PC-9 (cell line): Measurements from ENCODE around the gene SPATA12. TPM values are rescaled to one million over a fixed set of nuclear protein-coding genes. Genes with fewer than 3 reads are reported as not detected.

Experiments used
- BruUV-seq: library from RNA; stranded (reverse); fragments of 400-500 nt; replicated peaks from 2 replicates; lab custom pipeline; 2021; lab: Mats Ljungman, UMichigan
- CTCF ChIA-PET: fragments of 300-600 bp; sonication (Branson Sonifier 250); formaldehyde crosslinking; loops from one replicate; lab custom pipeline; 2022; ENCODE audit warnings: antibody characterized with exemption; lab: Charles Lee
- POLR2A ChIA-PET: fragments of 300-600 bp; sonication (Branson Sonifier 250); formaldehyde crosslinking; loops from one replicate; lab custom pipeline; 2022; ENCODE audit warnings: antibody characterized with exemption; ENCODE audit not compliant: unreplicated experiment; lab: Charles Lee
- DNase-seq, 2 experiments: peaks; one replicate each; pipeline versions ENCODE4 v3.0.0 to v3.0.0-alpha.2; 2015 to 2022; ENCODE audit warnings: mixed read lengths in 1 of 2
- H2AFZ ChIP-seq: fragments of 200-600 bp; sonication (generic); 2 replicates; pipeline ENCODE4 v1.8.1; 2017; ENCODE audit warnings: antibody characterized with exemption
- H3F3A ChIP-seq: fragments of 200-600 bp; sonication (generic); 2 replicates; pipeline ENCODE4 v1.8.1; 2017; ENCODE audit warnings: antibody characterized with exemption, mild to moderate bottlenecking, low read depth; ENCODE audit not compliant: insufficient read depth
- H3K27ac ChIP-seq: fragments of 200-600 bp; sonication (generic); 2 replicates; pipeline ENCODE4 v1.6.1; 2016; ENCODE audit warnings: mixed run types
- H3K27me3 ChIP-seq: fragments of 200-600 bp; sonication (generic); 2 replicates; pipeline ENCODE4 v1.6.1; 2016; ENCODE audit warnings: low read depth, mixed run types; ENCODE audit not compliant: insufficient read depth
- H3K36me3 ChIP-seq: fragments of 200-600 bp; sonication (generic); 2 replicates; pipeline ENCODE4 v1.6.1; 2016; ENCODE audit warnings: low read depth, mixed run types
- H3K4me1 ChIP-seq: fragments of 200-600 bp; sonication (generic); replicated peaks from 2 replicates; pipeline ENCODE4 v1.6.1; 2016; ENCODE audit warnings: mixed run types; ENCODE audit not compliant: insufficient read depth
- H3K4me2 ChIP-seq: fragments of 200-600 bp; sonication (generic); 2 replicates; pipeline ENCODE4 v1.6.1; 2017; ENCODE audit warnings: mixed run types
- H3K4me3 ChIP-seq: fragments of 200-600 bp; sonication (generic); 2 replicates; pipeline ENCODE4 v1.6.1; 2016; ENCODE audit warnings: mixed run types
- H3K79me2 ChIP-seq: fragments of 200-600 bp; sonication (generic); 2 replicates; pipeline ENCODE4 v1.6.1; 2017; ENCODE audit warnings: low read depth, mixed run types
- H3K9me2 ChIP-seq: fragments of 200-600 bp; sonication (generic); 2 replicates; pipeline ENCODE4 v1.8.1; 2017; ENCODE audit warnings: mild to moderate bottlenecking; ENCODE audit not compliant: insufficient read depth
- H3K9me3 ChIP-seq: fragments of 200-600 bp; sonication (generic); 2 replicates; pipeline ENCODE4 v1.8.1; 2016; ENCODE audit warnings: low read depth; ENCODE audit not compliant: insufficient read depth
- H4K20me1 ChIP-seq: fragments of 200-600 bp; sonication (generic); 2 replicates; pipeline ENCODE4 v1.8.1; 2017; ENCODE audit not compliant: insufficient read depth
- CTCF ChIP-seq: fragments of 200-600 bp; sonication (generic); conservative IDR thresholded peaks from 2 replicates; pipeline ENCODE4 v1.6.1; 2017; ENCODE audit warnings: mixed run types, antibody characterized with exemption, mild to moderate bottlenecking, moderate library complexity
- EZH2 ChIP-seq: fragments of 200-600 bp; sonication (generic); IDR thresholded peaks from 2 replicates; pipeline ENCODE4 v1.8.0; 2017; ENCODE audit warnings: antibody characterized with exemption, low read depth
- intact Hi-C: fragments of 100-400 bp; cut with micrococcal nuclease; formaldehyde crosslinking; loops from one replicate; pipeline ENCODE4 v1.10.0; 2022; ENCODE audit not compliant: unreplicated experiment
- total RNA-seq: library from RNA; stranded (reverse); gene quantifications from 2 replicates; pipeline ENCODE4 v1.2.3, GENCODE V29; 2021

The SPATA12 gene
- total RNA-seq, 1 experiment from 2014 or later: 0.57 TPM

DNA sequence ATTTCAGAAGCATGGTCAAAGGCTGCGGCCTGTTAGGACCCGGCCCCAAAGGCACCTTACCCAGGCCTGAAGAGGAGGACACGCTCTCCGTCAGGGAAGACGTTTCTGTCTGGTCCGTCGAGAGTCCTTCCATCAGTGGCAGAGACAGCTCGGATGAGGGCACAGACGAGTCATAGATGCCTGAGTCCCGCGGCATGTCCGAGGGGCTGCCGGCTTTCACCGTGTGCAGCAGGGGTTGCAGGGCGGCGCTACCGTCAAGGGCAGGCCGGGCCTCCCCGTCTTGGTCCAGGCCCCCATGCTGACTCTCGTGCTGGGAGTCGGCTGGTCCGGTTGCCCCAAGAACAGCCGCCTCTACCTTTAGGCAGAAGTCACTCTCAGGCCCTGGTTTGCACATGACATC lies 37.1 kb downstream of the SPATA12 start:
- CTCF ChIA-PET: no interaction called here
- H3K9me3 ChIP-seq: no peaks in the 10 kb centered on the region
- no peak overlapping the region for H3K27ac ChIP-seq
- no peak for TF ChIP-seq EZH2
- no peak for TF ChIP-seq CTCF
- DNase-seq: no peak
- H3K36me3 ChIP-seq: no peaks in the 10 kb centered on the region
- no peaks in the 10 kb centered on the region for H4K20me1 ChIP-seq
- POLR2A ChIA-PET: no interaction called here
- no TSS peak for BruUV-seq
- no peaks in the 10 kb centered on the region for H3K79me2 ChIP-seq
- intact Hi-C loops: no loop called here
- no peak overlapping the region for H3K4me3 ChIP-seq
- no peaks in the 10 kb centered on the region for H3K9me2 ChIP-seq
- no peak overlapping the region for H2AFZ ChIP-seq
- peaks cover 20% of the 10 kb centered on the region for H3K4me1 ChIP-seq
- no peak overlapping the region for H3K4me2 ChIP-seq
- H3K27me3 ChIP-seq: no peaks in the 10 kb centered on the region
- H3F3A ChIP-seq: peaks cover 8% of the 10 kb centered on the region; the same call in 1 of the 2 replicates

DNA sequence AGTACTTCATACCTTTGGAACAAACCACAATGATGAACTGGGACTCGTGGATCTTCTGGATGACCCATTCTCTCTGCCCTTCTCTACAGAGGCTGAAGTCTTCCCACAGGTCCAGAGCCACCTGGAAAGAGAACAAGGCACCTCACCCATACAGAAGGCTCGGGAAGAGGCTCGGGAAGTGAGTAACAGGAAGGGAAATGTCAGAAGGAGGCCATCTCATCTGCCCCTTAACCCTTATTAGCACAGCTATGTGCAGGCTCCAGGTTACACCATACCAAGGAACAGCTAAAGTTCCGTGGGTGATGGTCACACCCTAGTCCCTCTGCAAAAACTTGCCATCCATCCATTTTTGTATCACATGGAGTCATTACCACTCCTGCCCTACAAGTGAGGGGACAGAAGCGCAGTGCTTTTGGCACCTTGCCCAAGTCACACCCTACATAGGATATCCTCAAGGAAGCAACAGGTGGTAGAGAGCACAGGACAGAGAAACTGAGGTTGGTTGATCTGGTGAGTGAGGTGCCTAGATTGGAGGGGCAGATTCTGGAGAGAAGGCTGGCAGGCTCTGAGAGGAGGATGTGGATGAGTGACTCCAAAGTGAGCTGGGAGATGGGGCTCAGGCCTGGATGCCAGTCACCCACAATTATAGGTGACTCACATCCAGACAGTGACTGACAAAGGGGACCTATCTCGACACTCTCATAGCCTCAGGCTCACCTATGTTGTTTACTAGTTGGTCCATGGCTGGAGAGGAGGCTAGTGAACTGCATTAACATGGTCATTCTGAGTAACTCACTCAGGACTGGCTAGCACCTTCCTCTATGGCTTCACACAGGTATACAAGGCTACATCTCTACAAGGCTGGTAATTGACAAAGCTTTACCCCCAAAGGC lies 38.2 kb downstream of the SPATA12 start:
- no peak overlapping the region for H3K4me3 ChIP-seq
- no peaks in the 10 kb centered on the region for H3K27me3 ChIP-seq
- no peak for TF ChIP-seq CTCF
- TF ChIP-seq EZH2: no peak
- DNase-seq: peak; percentile 14 to 74
- no peak overlapping the region for H2AFZ ChIP-seq
- H3K9me3 ChIP-seq: no peaks in the 10 kb centered on the region
- no peaks in the 10 kb centered on the region for H3K36me3 ChIP-seq
- H4K20me1 ChIP-seq: no peaks in the 10 kb centered on the region
- peak overlapping the region; percentile 50 for H3K4me2 ChIP-seq
- BruUV-seq: no TSS peak
- no peaks in the 10 kb centered on the region for H3K9me2 ChIP-seq
- H3F3A ChIP-seq: peaks cover 8% of the 10 kb centered on the region; the same call in 1 of the 2 replicates
- peak overlapping the region; percentile 62 for H3K27ac ChIP-seq
- ChIA-PET CTCF (interaction anchor here (0.6 to 0.7 kb wide), 2 partner anchors 43 to 78 kb away, joined by 3 read pairs; no protein-coding TSS in a partner anchor), POLR2A (interaction anchor here (0.6 kb wide), 1 partner anchor 106 kb away, joined by 19 read pairs; no protein-coding TSS in a partner anchor)
- no peaks in the 10 kb centered on the region for H3K79me2 ChIP-seq
- peaks cover 20% of the 10 kb centered on the region for H3K4me1 ChIP-seq
- intact Hi-C loops: no loop called here

DNA sequence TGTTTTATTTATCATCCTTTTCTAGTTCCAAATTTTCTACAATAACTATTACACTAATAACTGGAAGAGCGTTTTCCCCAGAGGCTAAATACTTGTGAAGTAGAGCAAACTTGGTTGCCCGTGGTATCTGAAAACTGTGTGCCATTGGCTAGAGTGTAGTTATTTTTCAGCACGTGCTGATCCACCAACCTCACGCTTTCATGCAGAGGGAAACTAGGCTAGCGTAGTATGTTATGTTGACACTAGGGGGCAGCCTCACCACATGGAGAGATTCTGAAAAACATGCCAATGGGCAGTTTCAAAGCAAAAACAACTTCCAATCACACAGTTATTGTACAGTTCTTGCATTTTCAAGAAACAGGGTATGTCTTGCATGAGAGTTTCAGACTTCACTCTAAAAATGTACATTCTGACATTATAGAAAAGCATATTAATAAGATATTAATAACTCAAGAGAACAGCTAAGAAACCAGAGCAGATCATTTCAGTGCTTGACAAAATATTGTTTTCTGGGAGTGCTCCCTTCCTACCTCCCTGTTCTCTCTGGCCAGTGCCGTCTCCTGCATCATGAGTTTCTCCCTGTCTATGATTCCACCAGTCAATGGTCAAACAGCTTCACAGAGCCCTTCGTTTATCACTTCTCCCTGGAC lies 39.7 kb downstream of the SPATA12 start:
- Histone ChIP-seq H3K27ac (0 out of 2 replicates have a peak overlapping the region, but pooled peaks have one; percentile 62), H3K27me3 (no peaks in the 10 kb centered on the region), H3F3A (peaks cover 8% of the 10 kb centered on the region; the same call in 1 of the 2 replicates), H3K4me3 (no peak overlapping the region), H3K36me3 (no peaks in the 10 kb centered on the region), H3K4me1 (peaks cover 20% of the 10 kb centered on the region), H3K79me2 (no peaks in the 10 kb centered on the region), H2AFZ (no peak overlapping the region), H3K4me2 (no peak overlapping the region), H4K20me1 (no peaks in the 10 kb centered on the region), H3K9me2 (no peaks in the 10 kb centered on the region), H3K9me3 (no peaks in the 10 kb centered on the region)
- no TSS peak for BruUV-seq
- ChIA-PET POLR2A (no interaction called here), CTCF (interaction anchor here (0.6 to 1.0 kb wide), 2 partner anchors 40 to 784 kb away, joined by 3 read pairs; partner anchors contain the start of gene SPATA12)
- intact Hi-C loops: loop anchor here (1.0 to 10.0 kb wide), 5 partner anchors 65 to 752 kb away; partner anchors contain the start of genes APPL1 and IL17RD
- TF ChIP-seq CTCF (peak; percentile 85), EZH2 (no peak)
- peak; percentile 48 to 63 for DNase-seq
